Calu3 (cell line): ENCODE results near the gene SLC7A1. TPM values are rescaled to one million over a fixed set of nuclear protein-coding genes. Genes with fewer than 3 reads are reported as not detected.

Source experiments
- BruUV-seq: library from RNA; stranded (reverse); fragments of 400-500 nt; replicated peaks from 2 replicates; lab custom pipeline; 2021; lab: Mats Ljungman, UMichigan
- CTCF ChIA-PET: fragments of 300-600 bp; sonication (Branson Sonifier 250); formaldehyde crosslinking; loops from one replicate; lab custom pipeline; 2022; ENCODE audit warnings: antibody characterized with exemption; lab: Charles Lee
- DNase-seq: peaks from one replicate; pipeline ENCODE4 v3.0.0; 2022
- H3K27ac Mint-ChIP-seq: one replicate; pipeline ENCODE4 v1.8.0; 2022; ENCODE audit warnings: mixed read lengths; ENCODE audit not compliant: unreplicated experiment
- H3K27me3 Mint-ChIP-seq: one replicate; pipeline ENCODE4 v1.8.0; 2022; ENCODE audit warnings: mixed read lengths; ENCODE audit not compliant: unreplicated experiment
- H3K36me3 Mint-ChIP-seq: one replicate; pipeline ENCODE4 v1.8.0; 2022; ENCODE audit warnings: mild to moderate bottlenecking, moderate library complexity, mixed read lengths; ENCODE audit not compliant: insufficient read depth, unreplicated experiment
- H3K4me1 Mint-ChIP-seq: one replicate; pipeline ENCODE4 v1.8.0; 2022; ENCODE audit warnings: mild to moderate bottlenecking, low read depth, mixed read lengths; ENCODE audit not compliant: unreplicated experiment
- H3K4me3 Mint-ChIP-seq: one replicate; pipeline ENCODE4 v1.8.0; 2022; ENCODE audit warnings: mild to moderate bottlenecking, low read depth, moderate library complexity, mixed read lengths; ENCODE audit not compliant: unreplicated experiment
- H3K9me3 Mint-ChIP-seq: one replicate; pipeline ENCODE4 v1.8.0; 2022; ENCODE audit warnings: low read depth, mixed read lengths; ENCODE audit not compliant: unreplicated experiment
- intact Hi-C: fragments of 100-400 bp; cut with micrococcal nuclease; formaldehyde crosslinking; loops from one replicate; pipeline ENCODE4 v1.10.0; 2022; ENCODE audit not compliant: unreplicated experiment
- total RNA-seq: library from RNA; stranded (reverse); gene quantifications from 2 replicates; pipeline ENCODE4 v1.2.3, GENCODE V29; 2022
- TF ChIP-seq, protein P1 (sequence below): fragments of 200-600 bp; IDR thresholded peaks from one replicate; pipeline ENCODE4 v1.8.0; 2022; ENCODE audit warnings: antibody characterized with exemption; ENCODE audit not compliant: unreplicated experiment

Gene SLC7A1
- total RNA-seq, 1 experiment from 2014 or later: 86.6 TPM

DNA sequence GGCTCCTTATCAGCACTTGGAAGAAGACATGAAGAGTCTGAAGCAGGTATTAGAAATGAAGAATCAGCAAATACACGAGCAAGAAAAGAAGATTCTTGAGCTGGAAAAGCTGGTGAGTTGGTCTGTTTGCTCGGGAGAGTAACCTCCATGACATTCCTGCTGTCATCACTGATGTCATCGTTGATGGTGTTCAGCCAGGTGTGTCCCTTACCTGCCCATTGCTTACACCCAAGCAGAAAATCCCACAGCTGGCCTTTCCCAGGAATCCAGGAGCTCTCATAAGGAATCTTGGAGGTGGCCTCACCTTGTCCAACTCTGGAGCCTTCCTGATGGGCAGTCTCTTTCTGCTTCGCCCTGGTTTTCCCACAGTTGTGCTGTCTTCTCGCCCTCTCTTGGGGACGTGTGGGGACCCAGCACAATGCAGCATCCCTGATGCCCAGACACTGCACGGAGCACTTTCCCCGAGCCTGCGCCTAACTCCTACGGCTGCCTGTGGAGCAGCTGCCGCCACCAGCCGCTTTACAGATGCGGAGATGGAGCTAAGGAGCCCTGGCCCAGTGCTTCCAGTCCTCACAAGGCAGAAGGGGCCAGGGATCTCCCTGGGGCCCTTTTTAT is 97.0 kb downstream of the SLC7A1 start:
- Mint-ChIP-seq H3K27ac (no peak overlapping the region), H3K4me1 (peaks cover 11% of the 10 kb centered on the region), H3K9me3 (no peaks in the 10 kb centered on the region), H3K4me3 (no peak overlapping the region), H3K36me3 (no peaks in the 10 kb centered on the region), H3K27me3 (peaks cover 36% of the 10 kb centered on the region)
- no TSS peak for BruUV-seq
- TF ChIP-seq, protein P1, sequence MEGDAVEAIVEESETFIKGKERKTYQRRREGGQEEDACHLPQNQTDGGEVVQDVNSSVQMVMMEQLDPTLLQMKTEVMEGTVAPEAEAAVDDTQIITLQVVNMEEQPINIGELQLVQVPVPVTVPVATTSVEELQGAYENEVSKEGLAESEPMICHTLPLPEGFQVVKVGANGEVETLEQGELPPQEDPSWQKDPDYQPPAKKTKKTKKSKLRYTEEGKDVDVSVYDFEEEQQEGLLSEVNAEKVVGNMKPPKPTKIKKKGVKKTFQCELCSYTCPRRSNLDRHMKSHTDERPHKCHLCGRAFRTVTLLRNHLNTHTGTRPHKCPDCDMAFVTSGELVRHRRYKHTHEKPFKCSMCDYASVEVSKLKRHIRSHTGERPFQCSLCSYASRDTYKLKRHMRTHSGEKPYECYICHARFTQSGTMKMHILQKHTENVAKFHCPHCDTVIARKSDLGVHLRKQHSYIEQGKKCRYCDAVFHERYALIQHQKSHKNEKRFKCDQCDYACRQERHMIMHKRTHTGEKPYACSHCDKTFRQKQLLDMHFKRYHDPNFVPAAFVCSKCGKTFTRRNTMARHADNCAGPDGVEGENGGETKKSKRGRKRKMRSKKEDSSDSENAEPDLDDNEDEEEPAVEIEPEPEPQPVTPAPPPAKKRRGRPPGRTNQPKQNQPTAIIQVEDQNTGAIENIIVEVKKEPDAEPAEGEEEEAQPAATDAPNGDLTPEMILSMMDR: no peak
- CTCF ChIA-PET: no interaction called here
- intact Hi-C loops: no loop called here
- DNase-seq: no peak

DNA sequence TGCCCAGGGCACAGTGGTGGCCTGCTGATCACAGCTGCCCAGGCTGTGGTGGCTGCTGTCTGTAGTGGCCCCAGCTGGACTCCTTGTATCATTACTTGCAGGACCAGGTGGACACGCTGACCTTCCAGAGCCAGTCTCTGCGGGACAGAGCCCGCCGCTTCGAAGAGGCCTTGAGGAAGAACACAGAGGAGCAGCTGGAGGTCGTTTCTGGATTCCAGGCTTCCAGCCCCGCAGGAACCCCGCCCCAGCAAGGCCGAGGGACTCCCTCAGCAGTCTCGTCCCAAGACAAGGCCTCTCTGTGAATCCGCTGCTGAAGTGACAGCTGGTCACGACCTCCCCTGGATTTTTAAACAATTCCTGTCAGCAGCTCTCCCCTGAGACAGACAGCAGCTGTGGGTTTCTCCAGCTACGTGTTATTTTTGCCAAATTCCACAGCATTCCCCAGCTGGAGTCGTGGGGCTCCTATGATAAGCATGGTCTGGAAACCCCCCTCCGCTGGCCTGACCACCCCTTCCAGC is 98.3 kb downstream of the SLC7A1 start:
- intact Hi-C loops: no loop called here
- peaks cover 11% of the 10 kb centered on the region for H3K4me1 Mint-ChIP-seq

DNA sequence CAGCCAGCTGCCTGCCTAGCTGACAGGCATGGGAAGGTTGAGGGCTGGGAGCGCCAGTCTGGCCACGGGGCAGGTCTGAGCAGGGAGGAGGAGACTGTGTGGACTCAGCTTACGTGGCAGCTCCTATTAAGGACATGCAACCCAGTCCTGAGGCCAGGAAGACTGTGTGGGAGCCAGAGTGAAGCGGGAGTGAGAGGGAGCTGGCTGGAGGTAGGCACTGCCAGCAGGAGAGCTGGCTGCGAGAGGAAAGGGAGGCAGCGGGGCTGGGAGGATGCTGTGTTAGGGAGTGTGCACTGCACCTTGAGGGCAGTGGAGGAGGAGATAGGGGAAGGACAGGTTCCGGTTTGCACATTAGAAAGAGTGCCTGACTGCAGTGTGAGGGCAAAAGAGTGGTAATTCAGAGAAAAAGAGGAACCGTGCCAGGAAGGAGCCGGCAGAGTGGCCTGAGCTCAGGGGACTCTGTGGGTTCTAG is 99.2 kb downstream of the SLC7A1 start:
- Mint-ChIP-seq H3K27ac (peak overlapping the region; percentile 22), H3K36me3 (no peaks in the 10 kb centered on the region), H3K4me1 (peaks cover 11% of the 10 kb centered on the region), H3K9me3 (no peaks in the 10 kb centered on the region), H3K27me3 (peaks cover 25% of the 10 kb centered on the region), H3K4me3 (peak overlapping the region; percentile 47)
- no TSS peak for BruUV-seq
- peak; percentile 47 for DNase-seq
- intact Hi-C loops: no loop called here
- TF ChIP-seq, protein P1: no peak
- CTCF ChIA-PET: interaction anchor here (0.6 to 1.1 kb wide), 3 partner anchors 10 to 218 kb away, joined by 3 to 4 read pairs (median 3); no protein-coding TSS in a partner anchor

More for the DNA sequence above, 98.3 kb downstream of the SLC7A1 start:
- Mint-ChIP-seq H3K9me3 (no peaks in the 10 kb centered on the region), H3K27ac (no peak overlapping the region), H3K36me3 (no peaks in the 10 kb centered on the region), H3K4me3 (no peak overlapping the region), H3K27me3 (peaks cover 34% of the 10 kb centered on the region)
- CTCF ChIA-PET: interaction anchor here (0.6 kb wide), 1 partner anchor 45 kb away, joined by 3 read pairs; no protein-coding TSS in a partner anchor
- TF ChIP-seq, protein P1: no peak
- BruUV-seq: no TSS peak
- DNase-seq: no peak

DNA sequence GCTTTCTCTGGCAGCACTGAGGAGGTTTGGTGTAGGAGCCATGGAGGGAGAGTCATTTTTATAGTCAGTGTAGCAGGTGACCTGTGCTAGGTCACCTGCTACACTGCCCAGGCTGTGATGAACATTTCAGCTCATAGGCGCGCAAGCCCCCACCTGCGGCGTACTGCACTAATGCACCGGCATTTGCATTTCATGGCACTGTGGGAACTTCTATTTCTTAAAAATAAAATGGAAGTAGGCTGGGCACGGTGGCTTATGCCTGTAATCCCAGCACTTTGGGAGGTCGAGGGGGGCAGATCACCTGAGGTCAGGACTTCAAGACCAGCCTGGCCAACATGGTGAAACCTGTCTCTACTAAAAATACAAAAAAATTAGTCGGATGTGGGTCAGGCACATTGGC is 101.0 kb downstream of the SLC7A1 start:
- no peak for DNase-seq
- Mint-ChIP-seq H3K9me3 (no peaks in the 10 kb centered on the region), H3K4me1 (peaks cover 11% of the 10 kb centered on the region), H3K27me3 (peaks cover 22% of the 10 kb centered on the region), H3K27ac (no peak overlapping the region), H3K4me3 (no peak overlapping the region), H3K36me3 (no peaks in the 10 kb centered on the region)
- intact Hi-C loops: no loop called here
- TF ChIP-seq, protein P1: no peak
- BruUV-seq: no TSS peak
- CTCF ChIA-PET: no interaction called here
